ENCODE data around the gene ARHGAP31.
"Not testable (repeated sequence)": the region's sequence is repeated elsewhere in the genome, so short reads cannot be mapped to it uniquely, and the experiment has no call there.

Gene ARHGAP31

GRCh38 chr3:119302697-119303551 lies 8.7 kb downstream of the ARHGAP31 start:
- POLR2A ChIA-PET (ENCODE audit: low non-redundant PET), result no interaction called here
- no peak for TF ChIP-seq CTCF (conservative IDR thresholded peaks at IDR 0.05; ENCODE audit: low read depth)
- H3K27ac ChIP-seq, result no peak overlapping the region
- no peak for DNase-seq (ENCODE audit: low spot score)
- CTCF ChIA-PET, result interaction anchor here (0.6 kb wide), 1 partner anchor 63 kb away, joined by 3 read pairs; no protein-coding TSS in a partner anchor

GRCh38 chr3:119304201-119304713 lies 10.1 kb downstream of the ARHGAP31 start:
- POLR2A ChIA-PET (ENCODE audit: low non-redundant PET), result interaction anchor here (0.6 to 0.7 kb wide), 2 partner anchors 14 to 17 kb away, joined by 3 to 4 read pairs; no protein-coding TSS in a partner anchor
- no peak for DNase-seq (ENCODE audit: low spot score)
- no peak overlapping the region for H3K27ac ChIP-seq
- TF ChIP-seq CTCF (conservative IDR thresholded peaks at IDR 0.05; ENCODE audit: low read depth), result no peak
- CTCF ChIA-PET, result interaction anchor here (1.4 kb wide), 1 partner anchor 9 kb away, joined by 3 read pairs; no protein-coding TSS in a partner anchor

- no peak for DNase-seq (ENCODE audit: low spot score)
- POLR2A ChIA-PET (ENCODE audit: low non-redundant PET), result no interaction called here
- no peak for TF ChIP-seq CTCF (conservative IDR thresholded peaks at IDR 0.05; ENCODE audit: low read depth)
- CTCF ChIA-PET, result interaction anchor here (1.4 kb wide), 1 partner anchor 8 kb away, joined by 3 read pairs; no protein-coding TSS in a partner anchor
- H3K27ac ChIP-seq, result no peak overlapping the region
These were observed 11.1 kb downstream of the ARHGAP31 start for GRCh38 chr3:119305286-119305685.

- CTCF ChIA-PET; DNase-seq (ENCODE audit: low spot score); POLR2A ChIA-PET (ENCODE audit: low non-redundant PET); H3K27ac ChIP-seq: not testable (repeated sequence)
These were observed 12.2 kb downstream of the ARHGAP31 start for GRCh38 chr3:119306378-119306777.

GRCh38 chr3:119308355-119308754 lies 14.2 kb downstream of the ARHGAP31 start:
- ChIA-PET POLR2A (ENCODE audit: low non-redundant PET) (no interaction called here), CTCF (no interaction called here)
- no peak overlapping the region for H3K27ac ChIP-seq
- TF ChIP-seq CTCF (conservative IDR thresholded peaks at IDR 0.05; ENCODE audit: low read depth), result no peak
- DNase-seq (ENCODE audit: low spot score), result no peak

GRCh38 chr3:119309591-119309990 lies 15.4 kb downstream of the ARHGAP31 start:
- TF ChIP-seq CTCF (conservative IDR thresholded peaks at IDR 0.05; ENCODE audit: low read depth), result no peak
- H3K27ac ChIP-seq, result no peak overlapping the region
- ChIA-PET POLR2A (ENCODE audit: low non-redundant PET) (no interaction called here), CTCF (no interaction called here)
- DNase-seq (ENCODE audit: low spot score), result no peak

GRCh38 chr3:119310071-119310470 lies 15.9 kb downstream of the ARHGAP31 start:
- DNase-seq (ENCODE audit: low spot score), result no peak
- ChIA-PET CTCF (no interaction called here), POLR2A (ENCODE audit: low non-redundant PET) (no interaction called here)
- no peak for TF ChIP-seq CTCF (conservative IDR thresholded peaks at IDR 0.05; ENCODE audit: low read depth)
- no peak overlapping the region for H3K27ac ChIP-seq

All from RWPE1 (cell line).